PC-9 (cell line): ENCODE results near the gene SFMBT2.

Experiments used
- EZH2 ChIP-seq: fragments of 200-600 bp; sonication (generic); IDR thresholded peaks from 2 replicates; pipeline ENCODE4 v1.8.0; 2017; ENCODE audit warnings: antibody characterized with exemption, low read depth
- TF ChIP-seq, protein P1 (sequence below): fragments of 200-600 bp; sonication (generic); conservative IDR thresholded peaks from 2 replicates; pipeline ENCODE4 v1.6.1; 2017; ENCODE audit warnings: mixed run types, antibody characterized with exemption, mild to moderate bottlenecking, moderate library complexity

DNA sequence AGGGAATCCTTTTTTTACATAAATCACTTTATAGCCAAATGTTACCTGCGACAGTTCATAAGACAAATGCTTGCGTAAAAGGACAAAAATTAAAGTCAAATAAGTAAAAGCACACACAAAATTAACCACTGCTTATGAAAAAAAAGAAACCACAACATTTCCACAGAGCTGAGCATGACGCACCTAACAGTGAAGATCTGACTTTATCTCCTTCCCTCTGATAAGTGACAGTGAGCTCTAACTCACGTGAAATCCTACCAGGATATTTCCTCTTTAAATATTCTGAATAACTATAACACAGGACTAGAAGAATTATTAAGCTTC, 225.5 kb downstream of the SFMBT2 start:
- TF ChIP-seq, protein P1, sequence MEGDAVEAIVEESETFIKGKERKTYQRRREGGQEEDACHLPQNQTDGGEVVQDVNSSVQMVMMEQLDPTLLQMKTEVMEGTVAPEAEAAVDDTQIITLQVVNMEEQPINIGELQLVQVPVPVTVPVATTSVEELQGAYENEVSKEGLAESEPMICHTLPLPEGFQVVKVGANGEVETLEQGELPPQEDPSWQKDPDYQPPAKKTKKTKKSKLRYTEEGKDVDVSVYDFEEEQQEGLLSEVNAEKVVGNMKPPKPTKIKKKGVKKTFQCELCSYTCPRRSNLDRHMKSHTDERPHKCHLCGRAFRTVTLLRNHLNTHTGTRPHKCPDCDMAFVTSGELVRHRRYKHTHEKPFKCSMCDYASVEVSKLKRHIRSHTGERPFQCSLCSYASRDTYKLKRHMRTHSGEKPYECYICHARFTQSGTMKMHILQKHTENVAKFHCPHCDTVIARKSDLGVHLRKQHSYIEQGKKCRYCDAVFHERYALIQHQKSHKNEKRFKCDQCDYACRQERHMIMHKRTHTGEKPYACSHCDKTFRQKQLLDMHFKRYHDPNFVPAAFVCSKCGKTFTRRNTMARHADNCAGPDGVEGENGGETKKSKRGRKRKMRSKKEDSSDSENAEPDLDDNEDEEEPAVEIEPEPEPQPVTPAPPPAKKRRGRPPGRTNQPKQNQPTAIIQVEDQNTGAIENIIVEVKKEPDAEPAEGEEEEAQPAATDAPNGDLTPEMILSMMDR = no peak
- no peak for TF ChIP-seq EZH2
